A673 (cell line): ENCODE results near the gene BANF1.

Experiments
- CTCF ChIP-seq: fragments of 300-800, 200-600 bp; sonication (generic); conservative IDR thresholded peaks from 2 replicates; pipeline ENCODE4 v1.5.1; 2017; ENCODE audit warnings: low read depth, mild to moderate bottlenecking, antibody characterized with exemption, low read length, moderate library complexity, mixed read lengths
- EZH2 ChIP-seq: fragments of 200-600 bp; sonication (generic); IDR thresholded peaks from 2 replicates; pipeline ENCODE4 v1.6.1; 2017; ENCODE audit warnings: borderline replicate concordance, low read depth, mild to moderate bottlenecking, mixed read lengths, antibody characterized with exemption, low read length; ENCODE audit not compliant: poor library complexity, severe bottlenecking

- no peak for TF ChIP-seq CTCF
- no peak for TF ChIP-seq EZH2
Measured at GRCh38 chr11:66044757-66045156, 42.5 kb downstream of the BANF1 start.
